SH-SY5Y (cell line): Measurements from ENCODE around the gene RIPOR1.

Experiments used
- GATA2 ChIP-seq: IDR thresholded peaks from 2 replicates; pipeline ENCODE4 v1.6.1; 2011; ENCODE audit warnings: mild to moderate bottlenecking, low read depth, low read length
- GATA3 ChIP-seq: IDR thresholded peaks from 2 replicates; pipeline ENCODE4 v1.6.1; 2011; ENCODE audit warnings: low read depth, mild to moderate bottlenecking, low read length, moderate library complexity

- no peak for TF ChIP-seq GATA2
- no peak for TF ChIP-seq GATA3
These were observed 5.8 kb downstream of the RIPOR1 start for GRCh38 chr16:67534431-67534830.
